Stimulated activated CD4-positive, alpha-beta T cell treated with anti-CD3 and anti-CD28 coated beads, TNF-alpha, amount 100 ng/mL, for 48 hours (primary cell): ENCODE results near the gene PCF11.

ENCODE experiments used
- DNase-seq, 3 donors: peaks; one replicate each; pipeline ENCODE4 v3.0.0-alpha.2; 2020; ENCODE audit warnings: low read depth in 3 of 3

PCF11 gene

GRCh38 chr11:83156144-83156995 lies 561 bp upstream of the PCF11 start:
- DNase-seq, result peak in 2 of 3 donors; percentile 94 to 97

- DNase-seq, result peak in 1 of 3 donors; percentile 40
These were observed 844 bp downstream of the PCF11 start for GRCh38 chr11:83157594-83158356.

- no peak for DNase-seq
These were observed 1.4 kb downstream of the PCF11 start for GRCh38 chr11:83158357-83158786.

GRCh38 chr11:83158965-83159901 lies 2.3 kb downstream of the PCF11 start:
- DNase-seq, result no peak

GRCh38 chr11:83159902-83160865 lies 3.3 kb downstream of the PCF11 start:
- DNase-seq, result no peak

- DNase-seq, result no peak
These were observed 4.8 kb downstream of the PCF11 start for GRCh38 chr11:83161610-83162199.

GRCh38 chr11:83162377-83162776 lies 5.4 kb downstream of the PCF11 start:
- no peak for DNase-seq

GRCh38 chr11:83166193-83166866 lies 9.4 kb downstream of the PCF11 start:
- no peak for DNase-seq

- DNase-seq, result no peak
These were observed 11.8 kb downstream of the PCF11 start for GRCh38 chr11:83168756-83169155.

GRCh38 chr11:83170865-83171264 lies 13.9 kb downstream of the PCF11 start:
- DNase-seq, result no peak

GRCh38 chr11:83172551-83172950 lies 15.6 kb downstream of the PCF11 start:
- no peak for DNase-seq

- DNase-seq, result no peak
These were observed 17.1 kb downstream of the PCF11 start for GRCh38 chr11:83174008-83174407.

GRCh38 chr11:83175815-83176214 lies 18.9 kb downstream of the PCF11 start:
- DNase-seq, result no peak

- no peak for DNase-seq
These were observed 24.9 kb downstream of the PCF11 start for GRCh38 chr11:83181815-83182214.

GRCh38 chr11:83185767-83186166 lies 28.8 kb downstream of the PCF11 start:
- no peak for DNase-seq

- no peak for DNase-seq
These were observed 30.5 kb downstream of the PCF11 start for GRCh38 chr11:83187465-83187864.

GRCh38 chr11:83191491-83191890 lies 34.6 kb downstream of the PCF11 start:
- DNase-seq, result no peak

GRCh38 chr11:83191986-83192385 lies 35.1 kb downstream of the PCF11 start:
- DNase-seq, result no peak

- no peak for DNase-seq
These were observed 35.8 kb downstream of the PCF11 start for GRCh38 chr11:83192606-83193245.
